Gastrocnemius medialis (tissue), 4 donors: Measurements from ENCODE around the gene NTPCR.

Experiments used
- CTCF ChIP-seq, 5 experiments: fragments of 450-650 bp in 3 of 5; fragments of 200-600 bp in 2 of 5; sonication (generic) in 2 of 5; IDR thresholded peaks in 4 of 5; conservative IDR thresholded peaks in 1 of 5; 1 replicate in 4 of 5; 2 replicates in 1 of 5; pipeline ENCODE4 v1.5.1; 2016 to 2019; ENCODE audit warnings: antibody characterized with exemption in 5 of 5, mild to moderate bottlenecking in 3 of 5, moderate library complexity in 3 of 5
- POLR2A ChIP-seq, 2 donors: fragments of 450-650 bp; IDR thresholded peaks; one replicate each; pipeline ENCODE4 v1.6.1; 2017; ENCODE audit warnings: antibody characterized with exemption in 2 of 2, mild to moderate bottlenecking in 2 of 2, moderate library complexity in 2 of 2

DNA sequence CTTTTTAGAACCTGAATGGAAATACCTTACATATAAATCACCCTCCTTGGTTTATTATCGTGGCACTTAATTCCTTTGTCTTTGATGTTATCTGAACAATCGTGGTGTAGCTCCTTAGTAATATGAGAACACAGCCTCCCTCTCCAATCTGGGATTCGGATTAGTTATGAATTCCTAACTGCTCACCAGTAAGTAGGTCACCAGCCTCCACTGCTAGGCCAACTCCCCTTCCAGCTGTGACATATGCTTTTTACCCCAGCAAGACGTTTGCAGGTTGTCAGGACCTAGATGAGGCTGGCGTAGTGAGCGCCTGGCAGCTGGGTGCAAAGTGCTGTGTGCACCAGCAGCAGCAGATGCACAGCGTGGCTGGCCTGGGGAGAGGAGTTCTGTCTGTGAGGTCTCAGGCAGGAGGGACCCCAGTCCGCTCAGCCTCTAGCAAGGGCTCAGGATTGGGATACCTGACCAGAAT, 38.2 kb downstream of the NTPCR start:
- no peak for TF ChIP-seq CTCF (IDR thresholded peaks at IDR 0.05 in 4 of 5, conservative IDR thresholded peaks at IDR 0.05 in 1 of 5)
- TF ChIP-seq POLR2A (IDR thresholded peaks at IDR 0.05): no peak
